ENCODE data around the gene CRYGD. TPM values are rescaled to one million over a fixed set of nuclear protein-coding genes. Genes with fewer than 3 reads are reported as not detected.

CRYGD gene
- total and polyA plus RNA-seq, 2 of the 13 experiments (the other 11 are each of a cell fraction or from before 2014, with no cell fraction given), result not detected

GRCh38 chr2:208134928-208135586 is 10.7 kb upstream of the CRYGD start (continued):
- no peak for TF ChIP-seq ZNF280B (CRISPR knock-in tag; IDR thresholded peaks at IDR 0.05; ENCODE audit: borderline replicate concordance)
- no peak for TF ChIP-seq POGZ (CRISPR knock-in tag; IDR thresholded peaks at IDR 0.05)
- TF ChIP-seq ERF (CRISPR knock-in tag; IDR thresholded peaks at IDR 0.05), result peak; percentile 21; the same call in 1 of the 2 replicates
- TF ChIP-seq ZNF513 (CRISPR knock-in tag; conservative IDR thresholded peaks at IDR 0.05), result no peak
- TF ChIP-seq ZBTB26 (CRISPR knock-in tag; IDR thresholded peaks at IDR 0.05; ENCODE audit: borderline replicate concordance), result no peak
- TF ChIP-seq MXD4 (CRISPR knock-in tag; IDR thresholded peaks at IDR 0.05), result no peak
- TF ChIP-seq THRA (CRISPR knock-in tag; IDR thresholded peaks at IDR 0.05; ENCODE audit: borderline replicate concordance), result no peak
- TF ChIP-seq MYNN (CRISPR knock-in tag; IDR thresholded peaks at IDR 0.05; ENCODE audit: low read depth), result no peak
- TF ChIP-seq ZNF460 (CRISPR knock-in tag; IDR thresholded peaks at IDR 0.05; ENCODE audit: borderline replicate concordance), result no peak
- TF ChIP-seq ZNF260 (CRISPR knock-in tag; IDR thresholded peaks at IDR 0.05; ENCODE audit: borderline replicate concordance, low read depth), result no peak
- no peak for TF ChIP-seq JUND (CRISPR knock-in tag; IDR thresholded peaks at IDR 0.05)
- no peak for TF ChIP-seq ZNF296 (CRISPR knock-in tag; conservative IDR thresholded peaks at IDR 0.05)
- TF ChIP-seq ZNF605 (CRISPR knock-in tag; IDR thresholded peaks at IDR 0.05), result no peak
- peak; percentile 68; the same call in 1 of the 2 replicates for TF ChIP-seq ZSCAN9 (CRISPR knock-in tag; IDR thresholded peaks at IDR 0.05; ENCODE audit: borderline replicate concordance)
- no peak for TF ChIP-seq ATF2 (CRISPR knock-in tag; IDR thresholded peaks at IDR 0.05)
- no peak for TF ChIP-seq DNMT3B (CRISPR knock-in tag; conservative IDR thresholded peaks at IDR 0.05)
- TF ChIP-seq ASH2L (IDR thresholded peaks at IDR 0.05; ENCODE audit: insufficient read length, low read depth, low read length), result peak; percentile 1
- TF ChIP-seq DR1 (CRISPR knock-in tag; IDR thresholded peaks at IDR 0.05), result no peak
- TF ChIP-seq MTF2 (CRISPR knock-in tag; IDR thresholded peaks at IDR 0.05; ENCODE audit: borderline replicate concordance), result no peak
- TF ChIP-seq NKX3-1 (CRISPR knock-in tag; IDR thresholded peaks at IDR 0.05), result no peak
- no peak for TF ChIP-seq CCAR2 (optimal IDR thresholded peaks at IDR 0.05; ENCODE audit: low read depth, low read length)
- TF ChIP-seq NFATC3 (CRISPR knock-in tag; IDR thresholded peaks at IDR 0.05), result 0 out of 2 replicates have a peak, but pooled peaks have one; percentile 54
- no peak for TF ChIP-seq CEBPG (CRISPR knock-in tag; IDR thresholded peaks at IDR 0.05)
- TF ChIP-seq ZNF652 (CRISPR knock-in tag; IDR thresholded peaks at IDR 0.05; ENCODE audit: borderline replicate concordance, low read depth), result no peak
- no peak for TF ChIP-seq ZNF792 (CRISPR knock-in tag; IDR thresholded peaks at IDR 0.05)

Measured in HepG2 (cell line).